ENCODE data around the gene GAS1.

DNA sequence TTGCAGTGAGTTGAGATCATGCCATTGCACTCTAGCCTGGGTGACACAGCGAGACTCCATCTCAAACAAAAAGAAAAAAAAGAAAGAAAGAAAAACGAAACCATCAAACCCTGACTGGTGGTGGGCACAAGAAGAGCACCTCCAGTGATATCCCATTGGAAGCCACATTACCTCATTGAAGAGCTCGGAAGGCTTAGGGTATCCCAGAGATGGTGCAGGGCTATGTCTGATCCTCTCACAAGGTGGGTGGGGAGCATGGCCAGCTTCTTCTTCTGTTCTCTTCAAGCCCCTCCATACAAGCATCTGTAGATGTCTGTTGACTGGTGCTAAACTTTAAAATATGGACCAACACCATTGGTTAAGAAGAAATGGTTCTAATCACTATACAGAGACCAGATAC, 45.8 kb downstream of the GAS1 start:
- TF ChIP-seq, protein P1, sequence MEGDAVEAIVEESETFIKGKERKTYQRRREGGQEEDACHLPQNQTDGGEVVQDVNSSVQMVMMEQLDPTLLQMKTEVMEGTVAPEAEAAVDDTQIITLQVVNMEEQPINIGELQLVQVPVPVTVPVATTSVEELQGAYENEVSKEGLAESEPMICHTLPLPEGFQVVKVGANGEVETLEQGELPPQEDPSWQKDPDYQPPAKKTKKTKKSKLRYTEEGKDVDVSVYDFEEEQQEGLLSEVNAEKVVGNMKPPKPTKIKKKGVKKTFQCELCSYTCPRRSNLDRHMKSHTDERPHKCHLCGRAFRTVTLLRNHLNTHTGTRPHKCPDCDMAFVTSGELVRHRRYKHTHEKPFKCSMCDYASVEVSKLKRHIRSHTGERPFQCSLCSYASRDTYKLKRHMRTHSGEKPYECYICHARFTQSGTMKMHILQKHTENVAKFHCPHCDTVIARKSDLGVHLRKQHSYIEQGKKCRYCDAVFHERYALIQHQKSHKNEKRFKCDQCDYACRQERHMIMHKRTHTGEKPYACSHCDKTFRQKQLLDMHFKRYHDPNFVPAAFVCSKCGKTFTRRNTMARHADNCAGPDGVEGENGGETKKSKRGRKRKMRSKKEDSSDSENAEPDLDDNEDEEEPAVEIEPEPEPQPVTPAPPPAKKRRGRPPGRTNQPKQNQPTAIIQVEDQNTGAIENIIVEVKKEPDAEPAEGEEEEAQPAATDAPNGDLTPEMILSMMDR (IDR thresholded peaks at IDR 0.05), result no peak
- TF ChIP-seq POLR2AphosphoS5 (IDR thresholded peaks at IDR 0.05), result no peak

All from suprapubic skin (tissue), 3 donors.